HL-60 (cell line): ENCODE data around the gene CMC1.

Experiments used
- DNase-seq, 2 experiments: peaks; one replicate each; pipeline ENCODE4 v3.0.0-alpha.2; 2010 to 2020; ENCODE audit warnings: low read depth in 1 of 2, low spot score in 1 of 2
- H3K27ac ChIP-seq: fragments of 250-450 bp; sonication (Bioruptor Pico); replicated peaks from 2 replicates; pipeline ENCODE4 v1.5.1; 2020; ENCODE audit warnings: mild to moderate bottlenecking, moderate library complexity
- H3K27me3 ChIP-seq: fragments of 250-450 bp; sonication (Bioruptor Pico); 2 replicates; pipeline ENCODE4 v1.5.1; 2021; ENCODE audit warnings: mild to moderate bottlenecking, moderate library complexity; ENCODE audit not compliant: insufficient read depth, poor library complexity, severe bottlenecking
- H3K4me3 ChIP-seq: replicated peaks from 2 replicates; pipeline ENCODE4 v1.5.1; 2011; ENCODE audit warnings: mild to moderate bottlenecking, control low read depth, low read length; ENCODE audit not compliant: insufficient read depth
- CTCF ChIP-seq: IDR thresholded peaks from one replicate; pipeline ENCODE4 v1.5.1; 2011; ENCODE audit warnings: low read length, control low read depth, inconsistent platforms; ENCODE audit not compliant: insufficient read depth
- GABPA ChIP-seq: IDR thresholded peaks from 2 replicates; pipeline ENCODE4 v1.6.1; 2012; ENCODE audit warnings: low read depth
- POLR2AphosphoS5 ChIP-seq: IDR thresholded peaks from 2 replicates; pipeline ENCODE4 v1.6.1; 2012; ENCODE audit warnings: low read depth
- REST ChIP-seq: IDR thresholded peaks from 2 replicates; pipeline ENCODE4 v1.6.1; 2012; ENCODE audit warnings: low read depth; ENCODE audit not compliant: insufficient replicate concordance
- SPI1 ChIP-seq: IDR thresholded peaks from 2 replicates; pipeline ENCODE4 v1.6.1; 2012; ENCODE audit warnings: low read depth, mild to moderate bottlenecking, borderline replicate concordance

CMC1 gene

GRCh38 chr3:28348629-28349468 lies 107.4 kb downstream of the CMC1 start, which contains the start of the genes AZI2 and ZCWPW2:
TSS of gene AZI2 (minus strand) at chr3:28348824. CDS start at chr3:28340617, 8,207 bp downstream.
TSS of gene ZCWPW2 (plus strand) at chr3:28348721. CDS start at chr3:28413069, 64,348 bp downstream.
- H3K27me3 ChIP-seq = no peaks in the 10 kb centered on the region
- peak within 1 kb of the TSS; percentile 98 for H3K27ac ChIP-seq
- TF ChIP-seq CTCF (no peak), REST (peak; percentile 73), POLR2AphosphoS5 (peak; percentile 85), GABPA (peak; percentile 65; the same call in 1 of the 2 replicates), SPI1 (peak; percentile 85)
- peak; percentile 81 to 93 for DNase-seq
- H3K4me3 ChIP-seq = peak within 1 kb of the TSS; percentile 78

- peak overlapping the region; percentile 98 for H3K27ac ChIP-seq
- no peak for DNase-seq
- TF ChIP-seq GABPA (no peak), REST (no peak), CTCF (no peak), SPI1 (no peak), POLR2AphosphoS5 (no peak)
- no peaks in the 10 kb centered on the region for H3K27me3 ChIP-seq
- peak overlapping the region; percentile 78 for H3K4me3 ChIP-seq
Measured at GRCh38 chr3:28349469-28350000, 108.1 kb downstream of the CMC1 start.
